ENCODE results near the gene FARP1.

DNA sequence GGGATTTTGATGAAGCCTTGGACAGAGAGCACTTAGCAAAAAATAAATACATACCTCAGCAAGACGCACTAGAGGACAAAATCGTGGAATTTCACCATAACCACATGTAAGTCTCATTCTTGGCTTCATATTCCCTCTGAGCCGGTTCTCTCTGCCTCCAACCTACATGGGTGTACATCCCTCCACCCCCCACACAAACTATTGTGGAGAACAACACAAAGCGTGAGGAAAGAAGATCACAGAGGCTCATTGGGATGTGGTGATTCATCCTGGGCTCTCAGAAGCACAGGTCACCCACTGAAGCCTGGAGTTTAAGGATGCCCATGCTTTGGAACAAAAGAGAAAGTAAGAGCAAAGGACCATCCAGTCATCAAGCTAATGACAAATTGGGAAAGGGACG is 241.8 kb downstream of the FARP1 start:
- no peak for TF ChIP-seq CHD2 (IDR thresholded peaks at IDR 0.05; ENCODE audit: borderline replicate concordance, low read depth, low read length)
- TF ChIP-seq EED (IDR thresholded peaks at IDR 0.05; ENCODE audit: low read depth), result no peak
- TF ChIP-seq TARDBP (IDR thresholded peaks at IDR 0.05; ENCODE audit: borderline replicate concordance), result no peak
- TF ChIP-seq CTCF (IDR thresholded peaks at IDR 0.05 in 2 of 3, conservative IDR thresholded peaks at IDR 0.05 in 1 of 3; ENCODE audit: control insufficient read depth in 2 of 3, extremely low read depth in 1 of 3, insufficient read depth in 1 of 3, low read depth in 3 of 3, low read length in 3 of 3), result no peak
- no peak for TF ChIP-seq FOS (IDR thresholded peaks at IDR 0.05; ENCODE audit: borderline replicate concordance, extremely low read depth, insufficient read length)
- TF ChIP-seq SPI1 (IDR thresholded peaks at IDR 0.05; ENCODE audit: borderline replicate concordance, insufficient read depth, low read depth, low read length), result no peak
